ENCODE measurements around the gene MCEMP1.

GRCh38 chr19:7646426-7646700 lies 30.5 kb upstream of the MCEMP1 start:
- TF ChIP-seq CTCF (IDR thresholded peaks at IDR 0.05; ENCODE audit: low read depth, low read length) (no peak), MYC (IDR thresholded peaks at IDR 0.05; ENCODE audit: low read depth, low read length) (no peak), POLR2A (IDR thresholded peaks at IDR 0.05; ENCODE audit: extremely low read depth, insufficient read length) (no peak)

Data from NB4 (cell line).